NB4 (cell line): ENCODE measurements around the gene PSMC3.

Experiments
- CTCF ChIP-seq: IDR thresholded peaks from one replicate; pipeline ENCODE4 v1.5.1; 2012; ENCODE audit warnings: low read depth, low read length
- POLR2A ChIP-seq: IDR thresholded peaks from 2 replicates; pipeline ENCODE4 v1.6.1; 2011; ENCODE audit warnings: mild to moderate bottlenecking; ENCODE audit not compliant: insufficient read length; ENCODE audit errors: extremely low read depth

DNA sequence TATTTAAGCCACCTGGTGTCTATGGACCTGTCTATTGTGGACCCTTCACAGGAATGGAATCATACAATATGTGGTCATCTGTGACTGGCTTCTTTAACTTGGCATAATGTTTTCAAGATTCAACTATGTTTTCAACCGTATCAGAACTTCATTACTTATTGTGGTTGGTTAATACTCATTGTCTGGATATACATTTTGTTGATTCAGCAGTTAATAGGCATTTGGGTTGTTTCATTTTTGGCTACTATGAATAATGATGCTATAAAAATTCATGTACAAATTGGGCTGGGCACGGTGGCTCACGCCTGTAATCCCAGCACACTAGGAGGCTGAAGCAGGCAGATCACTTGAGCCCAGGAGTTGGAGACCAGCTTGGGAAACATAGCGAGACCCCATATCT, 25.2 kb upstream of the PSMC3 start:
- TF ChIP-seq CTCF (no peak), POLR2A (no peak)
